Liver (tissue), 3 donors: Measurements from ENCODE around the gene HES6.

ENCODE experiments used
- CTCF ChIP-seq: fragments of 150-350 bp; IDR thresholded peaks from 2 replicates; pipeline ENCODE4 v1.5.1; 2017; ENCODE audit warnings: improper control_type of control experiment, low read depth, low read length; ENCODE audit not compliant: missing input control
- FOXA2 ChIP-seq: IDR thresholded peaks from 2 replicates; pipeline ENCODE4 v1.6.1; 2016; ENCODE audit warnings: antibody characterized with exemption
- GABPA ChIP-seq, 2 donors: IDR thresholded peaks in 1 of 2; conservative IDR thresholded peaks in 1 of 2; 2 replicates each; pipeline ENCODE4 v1.6.1; 2016; ENCODE audit warnings: antibody characterized with exemption in 2 of 2, mild to moderate bottlenecking in 1 of 2, moderate library complexity in 1 of 2
- MAX ChIP-seq: IDR thresholded peaks from 2 replicates; pipeline ENCODE4 v1.6.1; 2016; ENCODE audit warnings: antibody characterized with exemption
- REST ChIP-seq: IDR thresholded peaks from 2 replicates; pipeline ENCODE4 v1.6.1; 2016; ENCODE audit warnings: antibody characterized with exemption, mild to moderate bottlenecking
- SP1 ChIP-seq: IDR thresholded peaks from 2 replicates; pipeline ENCODE4 v1.6.1; 2018; ENCODE audit warnings: antibody characterized with exemption, mild to moderate bottlenecking
- YY1 ChIP-seq: IDR thresholded peaks from 2 replicates; pipeline ENCODE4 v1.6.1; 2016; ENCODE audit warnings: antibody characterized with exemption, mild to moderate bottlenecking
- ZBTB33 ChIP-seq: IDR thresholded peaks from 2 replicates; pipeline ENCODE4 v1.6.1; 2016; ENCODE audit warnings: antibody characterized with exemption
- donor health status: healthy.
- donor health status: healthy.

GRCh38 chr2:238207006-238207405 lies 32.8 kb downstream of the HES6 start:
- TF ChIP-seq CTCF (no peak), MAX (no peak), YY1 (no peak), GABPA (IDR thresholded peaks at IDR 0.05 in 1 of 2, conservative IDR thresholded peaks at IDR 0.05 in 1 of 2) (no peak), SP1 (no peak), REST (no peak), FOXA2 (no peak), ZBTB33 (no peak)
